ENCODE results near the gene MBLAC1.

DNA sequence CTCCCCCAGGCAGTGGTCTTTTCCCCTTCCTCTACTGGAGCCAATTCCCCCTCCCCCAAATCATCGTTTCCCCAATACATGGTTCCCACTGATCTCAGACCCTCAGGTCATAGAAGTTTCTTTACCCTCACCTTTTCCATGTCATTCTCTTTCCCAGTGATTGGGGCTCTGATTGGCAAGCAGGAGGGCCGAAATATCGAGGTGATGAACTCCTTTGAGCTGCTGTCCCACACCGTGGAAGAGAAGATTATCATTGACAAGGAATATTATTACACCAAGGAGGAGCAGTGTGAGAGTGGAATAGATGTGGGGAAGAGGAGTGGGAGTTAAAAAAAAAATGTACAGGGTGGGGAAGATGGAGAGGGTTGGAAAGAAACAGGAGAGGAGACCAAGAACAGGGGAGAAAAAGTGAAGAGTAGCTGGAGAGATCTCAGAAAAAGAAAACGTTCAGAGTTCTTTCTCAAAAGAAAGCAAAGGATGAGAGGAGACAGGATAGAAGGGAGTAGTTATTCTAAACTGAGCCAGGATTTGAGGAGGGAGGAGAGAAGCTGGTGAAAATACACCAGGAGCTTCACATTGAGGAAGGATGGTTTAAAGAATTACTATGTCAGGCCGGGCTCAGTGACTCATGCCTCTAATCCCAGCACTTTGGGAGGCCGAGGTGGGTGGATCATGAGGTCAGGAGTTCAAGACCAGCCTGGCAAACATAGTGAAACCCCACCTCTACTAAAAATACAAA lies 37.1 kb upstream of the MBLAC1 start:
- TF ChIP-seq, protein P1, sequence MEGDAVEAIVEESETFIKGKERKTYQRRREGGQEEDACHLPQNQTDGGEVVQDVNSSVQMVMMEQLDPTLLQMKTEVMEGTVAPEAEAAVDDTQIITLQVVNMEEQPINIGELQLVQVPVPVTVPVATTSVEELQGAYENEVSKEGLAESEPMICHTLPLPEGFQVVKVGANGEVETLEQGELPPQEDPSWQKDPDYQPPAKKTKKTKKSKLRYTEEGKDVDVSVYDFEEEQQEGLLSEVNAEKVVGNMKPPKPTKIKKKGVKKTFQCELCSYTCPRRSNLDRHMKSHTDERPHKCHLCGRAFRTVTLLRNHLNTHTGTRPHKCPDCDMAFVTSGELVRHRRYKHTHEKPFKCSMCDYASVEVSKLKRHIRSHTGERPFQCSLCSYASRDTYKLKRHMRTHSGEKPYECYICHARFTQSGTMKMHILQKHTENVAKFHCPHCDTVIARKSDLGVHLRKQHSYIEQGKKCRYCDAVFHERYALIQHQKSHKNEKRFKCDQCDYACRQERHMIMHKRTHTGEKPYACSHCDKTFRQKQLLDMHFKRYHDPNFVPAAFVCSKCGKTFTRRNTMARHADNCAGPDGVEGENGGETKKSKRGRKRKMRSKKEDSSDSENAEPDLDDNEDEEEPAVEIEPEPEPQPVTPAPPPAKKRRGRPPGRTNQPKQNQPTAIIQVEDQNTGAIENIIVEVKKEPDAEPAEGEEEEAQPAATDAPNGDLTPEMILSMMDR (IDR thresholded peaks at IDR 0.05), result no peak
- TF ChIP-seq EP300 (IDR thresholded peaks at IDR 0.05; ENCODE audit: low read depth) (no peak), POLR2AphosphoS5 (IDR thresholded peaks at IDR 0.05) (no peak)
